Right lobe of liver (tissue), 4 donors: ENCODE data around the gene BCL11B.

Source experiments
- CTCF ChIP-seq, 4 donors: fragments of 200-600 bp in 3 of 4; fragments of 450-650 bp in 1 of 4; IDR thresholded peaks; one replicate each; pipeline versions ENCODE4 v1.5.1 to v1.8.0; 2016 to 2022; ENCODE audit warnings: antibody characterized with exemption in 4 of 4, mild to moderate bottlenecking in 2 of 4
- POLR2A ChIP-seq: fragments of 450-650 bp; IDR thresholded peaks from one replicate; pipeline ENCODE4 v1.6.1; 2017; ENCODE audit warnings: antibody characterized with exemption, mild to moderate bottlenecking
- donor health status: DM: no; HTN: no; CAD: no.
- donor health status: DM: no; HTN: no; CAD: no.
- donor health status: DM: no; HTN: yes; CAD: no.

GRCh38 chr14:99198746-99199502 is 73.1 kb downstream of the BCL11B start:
- no peak for TF ChIP-seq CTCF (IDR thresholded peaks at IDR 0.05)
- TF ChIP-seq POLR2A, result no peak
